GM19193 (cell line): ENCODE data around the gene NXF3.

Experiments used
- POLR2A ChIP-seq: IDR thresholded peaks from 4 replicates; pipeline ENCODE4 v1.6.1; 2011; ENCODE audit not compliant: insufficient read depth, insufficient read length; ENCODE audit errors: extremely low read depth

NXF3 gene

GRCh38 chrX:103092942-103093341 lies at the start of gene NXF3:
Gene NXF3 (minus strand): TSS chrX:103093143. CDS start chrX:103093023, 120 bp downstream.
- no peak for TF ChIP-seq POLR2A

GRCh38 chrX:103124284-103124683 lies 31.3 kb upstream of the NXF3 start:
- TF ChIP-seq POLR2A = no peak

DNA sequence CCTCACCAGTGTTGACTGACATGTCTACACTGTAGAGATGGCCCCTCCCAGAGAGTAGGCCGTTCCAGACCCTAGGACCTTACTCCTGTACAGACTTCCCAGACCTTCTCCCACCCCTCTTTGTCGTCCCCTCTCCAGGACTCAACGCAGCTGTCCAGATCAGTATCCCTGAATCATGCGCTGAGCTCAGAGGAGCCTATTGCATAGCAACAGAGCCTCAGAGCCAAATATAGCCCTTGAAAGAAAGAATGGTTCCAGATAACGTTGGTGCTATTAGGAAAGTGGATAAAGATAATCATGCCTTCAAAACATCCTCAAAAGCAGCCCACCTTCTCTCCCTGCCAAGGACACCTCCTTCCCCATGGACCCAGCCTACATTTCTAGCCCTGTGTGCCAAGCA lies 27.8 kb upstream of the NXF3 start:
- no peak for TF ChIP-seq POLR2A

- TF ChIP-seq POLR2A = no peak
These were observed 14.9 kb upstream of the NXF3 start for GRCh38 chrX:103107836-103108235.

DNA sequence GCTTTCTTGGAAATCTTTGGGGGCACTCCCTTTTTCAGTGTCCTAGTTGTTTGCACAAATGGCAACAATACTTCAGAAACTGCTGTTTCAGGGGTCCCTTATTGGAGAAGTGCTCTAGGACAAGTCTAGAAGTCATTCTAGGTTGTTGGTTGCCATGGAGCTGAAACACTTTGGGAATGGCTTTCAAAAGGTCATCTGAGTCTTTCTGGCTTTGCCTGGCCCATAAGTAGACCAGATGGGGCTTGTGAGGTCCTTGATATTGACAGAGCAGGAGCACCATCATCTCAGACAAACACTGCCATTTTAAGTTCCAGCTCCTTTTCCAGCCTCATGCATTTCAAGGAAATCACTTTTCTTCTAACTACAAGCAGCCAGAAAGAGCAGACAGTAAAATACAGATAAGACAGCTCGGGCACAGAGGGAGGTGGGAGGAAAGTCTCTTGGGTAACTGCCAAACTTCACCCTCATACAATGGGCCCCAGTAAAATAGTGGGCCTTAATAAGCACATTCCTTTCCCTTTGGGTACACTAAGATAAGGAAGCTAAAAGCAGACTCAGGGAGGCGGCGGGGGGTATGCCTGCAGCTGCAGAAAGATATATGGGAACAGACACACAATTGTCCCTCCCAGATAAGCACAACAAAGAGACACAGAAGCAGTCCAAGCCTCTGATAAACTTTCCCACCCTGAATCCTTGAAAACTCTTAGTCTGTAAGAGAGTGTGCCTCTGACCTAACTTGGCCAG lies 8.5 kb upstream of the NXF3 start:
- no peak for TF ChIP-seq POLR2A

DNA sequence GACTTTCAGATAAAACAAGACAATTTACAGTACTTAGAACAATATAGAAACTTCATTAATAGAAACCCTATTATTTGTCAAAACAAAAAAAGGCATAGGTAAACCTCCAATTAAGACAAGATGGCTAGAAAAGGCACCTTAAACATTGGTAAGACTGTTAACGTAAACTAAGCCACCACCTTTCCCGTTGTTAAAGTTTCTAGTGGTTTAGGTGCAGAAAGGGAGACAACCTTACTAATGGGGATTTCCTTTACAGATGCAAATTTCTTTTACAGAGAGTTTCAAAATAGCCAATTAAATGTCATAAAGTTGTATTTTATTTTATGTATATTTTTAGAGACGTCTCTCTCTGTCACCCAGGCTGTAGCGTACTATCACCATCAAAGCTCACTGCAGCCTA lies 7.5 kb upstream of the NXF3 start:
- TF ChIP-seq POLR2A = no peak

DNA sequence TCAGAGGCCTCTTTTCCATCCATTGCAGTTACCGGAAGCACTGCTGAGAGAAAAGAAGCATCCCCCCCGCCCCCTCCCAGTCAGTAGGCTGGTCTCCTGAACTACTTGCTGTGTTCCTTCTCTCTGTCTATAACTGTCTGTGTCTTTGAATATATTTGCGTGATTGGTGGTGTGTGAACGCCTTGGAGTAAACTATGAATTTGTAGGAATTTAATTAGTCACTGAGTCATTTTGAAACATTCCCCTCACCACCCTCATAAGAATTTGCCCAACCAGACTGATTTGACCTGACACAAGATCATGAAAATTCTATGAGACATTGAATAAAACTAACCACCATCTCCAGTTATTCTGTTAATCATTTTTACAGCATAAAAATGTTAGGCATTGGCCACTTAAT lies 6.7 kb upstream of the NXF3 start:
- TF ChIP-seq POLR2A = no peak

DNA sequence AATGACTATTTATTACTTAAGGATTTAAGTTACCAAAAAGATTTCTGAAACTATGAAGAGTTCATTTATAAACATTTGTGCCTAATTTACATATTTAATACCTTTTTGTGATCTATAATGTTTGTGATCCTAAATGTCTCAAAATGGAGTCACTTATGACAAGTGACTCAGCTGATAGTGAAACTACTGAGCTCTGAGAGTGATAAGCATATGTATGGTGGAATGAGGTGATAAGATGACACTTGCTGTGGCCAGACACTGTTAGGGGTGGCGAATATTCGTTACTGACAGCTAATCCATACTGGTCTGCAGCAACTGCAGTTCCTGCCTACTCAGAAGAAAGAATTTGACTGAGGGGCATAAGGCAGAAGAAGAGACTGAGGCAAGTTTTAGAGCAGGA lies 5.5 kb upstream of the NXF3 start:
- no peak for TF ChIP-seq POLR2A

DNA sequence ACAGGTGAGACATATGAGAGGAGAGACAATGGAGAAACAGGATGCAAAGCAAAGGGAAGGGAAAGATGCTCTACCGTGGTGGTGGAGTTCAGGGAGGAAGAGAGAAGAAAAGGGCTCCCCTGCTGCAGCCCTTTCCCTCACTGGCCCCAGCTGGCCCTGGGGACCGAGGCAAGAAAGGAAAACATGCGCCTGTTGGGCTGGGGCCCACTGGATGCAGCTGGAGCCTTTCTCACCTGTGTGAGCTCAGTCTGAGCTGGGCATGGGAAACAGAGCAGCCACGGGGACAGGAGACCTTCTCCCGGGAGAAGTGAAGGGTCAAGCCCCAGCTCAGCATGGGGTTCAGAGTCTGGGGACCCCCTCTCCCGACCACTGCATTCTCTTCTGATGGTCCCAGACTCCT lies 11.9 kb downstream of the NXF3 start:
- TF ChIP-seq POLR2A = no peak

DNA sequence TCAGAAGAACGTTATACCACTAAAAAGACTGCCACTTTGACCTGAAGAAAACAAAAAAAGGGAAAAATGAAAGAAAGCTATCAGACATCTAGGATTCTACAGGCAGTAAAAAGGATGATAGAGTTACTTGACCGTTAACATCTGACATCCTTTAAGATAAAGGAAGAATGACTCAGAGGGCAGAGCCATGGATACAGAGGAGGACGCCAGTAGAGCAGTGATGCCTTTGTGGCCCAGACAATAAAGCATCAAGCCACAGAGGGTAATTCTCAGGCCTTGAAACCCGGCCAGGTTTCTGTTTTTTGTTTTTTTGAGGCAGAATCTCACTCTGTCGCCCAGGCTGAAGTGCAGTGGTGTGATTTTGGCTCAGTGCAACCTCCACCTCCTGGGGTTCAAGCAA lies 19.5 kb downstream of the NXF3 start:
- TF ChIP-seq POLR2A = no peak

GRCh38 chrX:103066606-103067005 lies 26.3 kb downstream of the NXF3 start:
- TF ChIP-seq POLR2A = no peak

DNA sequence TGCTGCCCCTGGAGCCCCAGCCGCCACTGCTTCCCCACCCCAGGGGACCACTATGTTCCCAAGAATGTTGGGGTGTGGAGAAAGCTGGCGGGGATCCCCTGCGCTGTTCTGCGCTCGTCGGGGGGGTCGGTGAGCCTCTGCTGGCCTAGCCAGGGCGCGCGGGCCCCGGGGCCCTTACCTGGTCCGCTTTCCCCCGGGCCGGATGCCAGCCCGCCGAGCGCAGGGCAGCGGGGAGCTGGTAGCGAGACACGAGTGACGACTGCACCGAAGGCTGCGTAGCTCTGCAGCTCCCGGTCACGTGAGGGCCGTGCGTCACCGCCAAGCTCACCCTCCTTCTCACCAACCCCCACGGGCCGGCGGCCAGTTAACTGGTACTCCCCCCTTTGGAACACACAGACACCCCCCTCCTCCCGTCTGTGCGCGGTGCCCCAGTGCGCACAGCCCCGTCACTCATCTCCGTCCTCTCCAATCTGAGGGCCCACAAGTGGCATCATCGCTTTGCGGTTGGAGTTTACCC lies 29.0 kb downstream of the NXF3 start, which contains the start of gene BEX1:
Gene BEX1, minus strand, starts transcription at position 254 of the 517 bp plus-strand sequence. CDS start 897 bp downstream, outside the sequence.
- TF ChIP-seq POLR2A = no peak

- TF ChIP-seq POLR2A = no peak
These were observed 29.6 kb downstream of the NXF3 start for GRCh38 chrX:103063191-103063845.

- no peak for TF ChIP-seq POLR2A
These were observed 31.5 kb downstream of the NXF3 start for GRCh38 chrX:103061486-103061885.

DNA sequence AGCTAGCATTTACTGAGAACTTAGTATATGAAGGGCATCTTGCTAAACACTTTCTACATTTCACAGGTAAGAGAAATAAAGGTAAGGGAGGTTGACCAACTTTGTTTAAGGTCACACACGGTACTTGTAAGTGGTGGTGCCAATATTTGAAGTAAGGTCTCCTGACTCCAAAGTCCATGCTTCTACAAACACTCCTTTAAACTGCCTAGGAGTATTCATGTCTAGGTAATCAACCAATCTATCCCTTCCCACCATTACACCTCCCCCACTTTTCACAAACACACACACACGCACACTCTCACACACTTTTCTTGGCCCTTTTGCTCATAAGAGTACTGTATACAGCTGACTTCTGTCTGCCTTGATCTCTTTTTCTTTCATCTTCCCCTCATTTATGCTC lies 36.0 kb downstream of the NXF3 start:
- TF ChIP-seq POLR2A = no peak

DNA sequence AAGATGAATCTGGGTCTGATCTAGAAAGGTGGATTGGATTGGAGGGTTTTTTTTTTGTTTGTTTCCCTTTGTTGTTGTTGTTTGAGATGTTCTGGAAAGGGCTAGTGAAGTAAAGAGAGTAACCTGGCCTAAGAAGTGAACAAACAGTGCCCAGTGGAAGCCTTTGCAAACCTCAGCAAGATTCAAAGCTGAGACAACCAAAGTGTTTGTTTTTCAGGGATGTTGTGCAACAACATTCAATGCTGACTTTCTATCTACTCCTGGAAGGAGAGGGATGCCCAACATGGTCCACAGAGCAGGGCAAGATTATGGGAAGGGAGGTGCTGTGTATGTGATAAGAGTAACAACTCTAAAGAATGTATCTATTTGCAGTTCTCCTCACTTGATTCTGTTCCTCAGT lies 40.3 kb downstream of the NXF3 start:
- no peak for TF ChIP-seq POLR2A
